ENCODE results near the gene APOLD1.

- no peak for TF ChIP-seq POLR2A (IDR thresholded peaks at IDR 0.05; ENCODE audit: low read length)
- TF ChIP-seq GATA1 (IDR thresholded peaks at IDR 0.05; ENCODE audit: low read depth, low read length): no peak
Measured at GRCh38 chr12:12784911-12785814, at the start of gene APOLD1.
